NCI-H524 treated with DMSO at 0.1 percent for 48 hours (cell line): ENCODE measurements around the gene NPPC.
A peak's percentile ranks its signal among the peaks of the same experiment; 100 is the strongest.

Source experiments
- DNase-seq: peaks from one replicate; lab custom pipeline; 2025; lab: John Stamatoyannopoulos, UW

Gene NPPC

GRCh38 chr2:231935207-231935524 is 9.0 kb upstream of the NPPC start:
- no peak for DNase-seq

- DNase-seq = no peak
Measured at GRCh38 chr2:231934441-231935206, 8.4 kb upstream of the NPPC start.

GRCh38 chr2:231933916-231934401 is 7.8 kb upstream of the NPPC start:
- peak; percentile 3 for DNase-seq

- DNase-seq = no peak
Measured at GRCh38 chr2:231932985-231933915, 7.1 kb upstream of the NPPC start.

GRCh38 chr2:231932711-231932970 is 6.4 kb upstream of the NPPC start:
- no peak for DNase-seq

DNA sequence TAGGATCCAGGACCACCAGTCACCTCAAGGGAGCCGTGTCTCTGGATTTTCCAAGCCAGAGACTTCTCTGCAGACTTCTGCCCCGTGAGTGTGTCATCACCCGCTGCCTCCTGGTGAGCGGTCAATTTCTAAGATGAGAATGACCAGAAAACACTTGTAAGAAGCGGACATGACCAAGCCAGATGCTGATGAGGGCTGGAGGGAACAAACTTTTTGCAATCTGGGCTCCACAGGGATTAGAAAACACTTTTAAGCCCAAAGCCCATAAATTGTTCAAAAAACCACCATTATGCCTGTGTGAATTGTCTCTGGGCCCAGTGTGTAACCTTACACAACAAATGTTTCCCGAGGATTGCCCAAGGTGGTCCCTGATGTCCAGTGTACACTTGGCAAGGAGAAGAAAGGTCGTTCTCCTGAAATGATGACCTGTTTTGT is 5.3 kb upstream of the NPPC start:
- DNase-seq = no peak

DNA sequence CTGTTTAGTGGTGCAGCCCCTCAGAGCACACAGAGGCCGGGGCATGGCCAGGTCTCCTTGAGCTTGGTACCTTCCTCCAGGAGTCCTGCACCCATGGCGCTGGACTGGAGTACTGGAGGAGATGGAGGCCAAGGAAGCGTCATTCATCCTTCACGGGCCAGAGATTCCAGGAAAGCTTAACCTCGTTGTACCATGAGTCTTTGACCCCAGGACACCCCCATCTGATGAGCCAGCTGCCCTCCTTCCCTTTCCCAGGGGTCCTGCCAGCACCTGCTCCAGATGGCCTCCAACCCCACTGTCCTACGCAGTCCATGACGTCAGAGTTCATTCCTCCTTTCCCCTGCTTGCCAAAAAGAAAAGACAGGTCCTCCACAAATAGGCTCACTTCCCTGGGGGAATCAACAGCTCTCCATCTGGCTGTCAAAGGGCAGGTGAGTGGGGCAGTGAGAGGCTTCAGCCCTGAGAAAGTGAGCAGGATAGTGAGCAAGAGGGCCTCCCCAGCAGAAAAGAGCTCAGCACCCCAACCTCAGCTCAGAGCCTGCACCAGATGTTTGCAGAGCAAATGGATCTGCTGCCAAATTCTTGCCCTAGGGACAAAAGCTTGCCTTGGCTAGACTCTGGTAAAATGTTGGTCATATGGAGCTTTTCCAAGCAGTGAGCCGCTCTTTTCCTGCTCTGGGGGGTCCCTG is 4.5 kb upstream of the NPPC start:
- DNase-seq = no peak

GRCh38 chr2:231929961-231930592 is 3.9 kb upstream of the NPPC start:
- peak; percentile 10 for DNase-seq

GRCh38 chr2:231928901-231929725 is 2.9 kb upstream of the NPPC start:
- DNase-seq = no peak

DNA sequence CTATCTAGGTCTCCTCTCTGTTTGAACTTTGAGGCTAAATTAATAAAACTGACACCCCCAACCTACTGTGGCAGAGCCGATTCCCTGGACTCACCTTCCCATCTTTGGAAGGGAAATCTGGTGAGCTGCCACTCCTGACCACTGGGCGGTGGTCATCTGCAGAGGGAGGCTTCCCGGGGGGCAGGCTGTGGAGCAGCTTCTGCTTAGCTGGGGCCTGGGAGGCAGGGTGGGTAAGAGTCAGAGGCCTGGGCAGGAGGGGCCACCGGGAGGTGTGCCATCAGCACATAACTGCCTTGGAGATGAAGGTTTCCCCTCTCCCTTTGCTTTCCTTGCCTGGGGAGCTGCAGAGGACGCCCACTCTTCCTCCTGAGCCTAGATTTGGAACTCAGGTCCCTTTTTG is 2.3 kb upstream of the NPPC start:
- no peak for DNase-seq

- no peak for DNase-seq
Measured at GRCh38 chr2:231927566-231927890, 1.3 kb upstream of the NPPC start.

DNA sequence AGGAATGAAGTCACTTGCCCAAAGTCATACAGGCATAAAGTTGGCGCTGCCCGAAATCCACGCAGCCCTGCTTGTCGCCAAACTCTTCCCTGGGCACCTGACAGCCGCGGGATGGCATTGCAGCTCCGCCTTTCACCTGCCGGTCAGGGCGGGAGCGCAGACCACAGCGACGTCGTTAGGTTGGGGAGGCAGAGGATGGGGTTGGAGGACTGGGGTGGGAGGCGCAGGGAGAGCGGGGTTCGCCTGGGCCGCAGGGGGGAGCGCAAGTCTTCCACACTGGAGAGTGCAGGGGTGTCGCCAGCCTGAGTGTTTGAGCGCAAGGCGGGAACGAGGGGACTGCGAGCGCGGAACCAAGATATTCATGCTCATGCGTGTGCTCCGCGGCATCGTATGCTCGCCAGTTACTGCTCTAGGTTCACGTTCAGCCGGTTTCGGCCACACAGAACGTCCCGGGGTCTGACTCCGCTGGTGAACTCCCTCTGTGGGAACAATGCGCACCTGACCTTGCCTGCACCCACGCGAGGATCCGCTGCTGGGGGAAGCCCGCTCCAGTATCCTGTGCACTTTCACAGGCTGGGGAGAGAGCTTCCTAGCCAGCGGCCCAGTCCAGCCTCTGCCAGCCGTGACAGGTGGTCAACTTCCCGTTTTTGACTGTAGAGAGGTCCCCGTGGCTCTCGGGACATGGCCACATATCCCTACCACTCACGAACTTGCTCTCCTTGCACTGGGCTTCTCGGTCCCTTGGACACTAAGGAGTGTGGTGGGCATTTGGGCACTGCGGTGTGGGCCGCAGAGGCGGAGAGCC is 767 bp upstream of the NPPC start:
- no peak for DNase-seq

DNA sequence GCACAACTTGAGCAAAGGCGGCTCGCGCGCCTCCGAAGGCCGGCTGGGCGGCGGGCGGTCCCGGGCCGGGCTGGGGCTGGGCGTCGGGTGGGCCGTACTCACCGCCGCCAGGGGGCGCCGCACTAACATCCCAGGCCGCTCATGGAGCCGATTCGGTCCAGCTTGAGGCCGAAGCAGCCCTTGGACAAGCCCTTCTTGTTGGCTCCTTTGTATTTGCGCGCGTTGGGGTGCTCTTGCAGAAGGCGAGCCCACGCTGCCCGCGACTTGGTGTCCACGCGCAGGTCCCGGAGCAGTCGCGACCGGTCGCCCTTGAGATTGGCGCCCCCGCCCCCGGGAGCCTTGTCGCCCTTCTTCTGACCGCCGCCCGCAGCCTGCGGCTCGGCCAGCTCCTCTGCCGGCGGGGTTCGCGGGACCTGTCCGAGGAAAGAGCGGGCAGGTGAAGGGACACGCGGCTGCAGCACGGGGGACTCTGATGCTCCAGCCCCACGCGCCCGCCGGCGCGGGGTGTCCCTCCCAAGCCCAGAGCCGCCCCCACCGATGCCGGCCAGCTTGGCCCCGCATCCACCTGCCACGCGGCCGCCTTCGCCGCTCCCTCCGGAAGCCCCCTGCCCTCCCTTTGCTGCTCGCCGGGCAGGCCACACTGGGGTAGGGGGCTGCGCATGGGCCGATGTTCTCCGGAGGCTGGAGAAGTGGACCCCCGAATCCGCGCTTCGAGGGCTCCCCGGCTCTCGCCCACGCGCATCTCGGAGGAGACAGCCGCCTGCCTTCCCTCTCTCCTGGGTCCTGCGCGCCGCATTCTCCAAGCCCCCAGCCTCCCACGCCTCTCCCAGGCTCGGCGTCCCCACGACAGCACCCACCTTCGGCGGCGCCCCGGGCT is 655 bp downstream of the NPPC start:
- DNase-seq = no peak

GRCh38 chr2:231924889-231925275 is 1.3 kb downstream of the NPPC start:
- no peak for DNase-seq

DNA sequence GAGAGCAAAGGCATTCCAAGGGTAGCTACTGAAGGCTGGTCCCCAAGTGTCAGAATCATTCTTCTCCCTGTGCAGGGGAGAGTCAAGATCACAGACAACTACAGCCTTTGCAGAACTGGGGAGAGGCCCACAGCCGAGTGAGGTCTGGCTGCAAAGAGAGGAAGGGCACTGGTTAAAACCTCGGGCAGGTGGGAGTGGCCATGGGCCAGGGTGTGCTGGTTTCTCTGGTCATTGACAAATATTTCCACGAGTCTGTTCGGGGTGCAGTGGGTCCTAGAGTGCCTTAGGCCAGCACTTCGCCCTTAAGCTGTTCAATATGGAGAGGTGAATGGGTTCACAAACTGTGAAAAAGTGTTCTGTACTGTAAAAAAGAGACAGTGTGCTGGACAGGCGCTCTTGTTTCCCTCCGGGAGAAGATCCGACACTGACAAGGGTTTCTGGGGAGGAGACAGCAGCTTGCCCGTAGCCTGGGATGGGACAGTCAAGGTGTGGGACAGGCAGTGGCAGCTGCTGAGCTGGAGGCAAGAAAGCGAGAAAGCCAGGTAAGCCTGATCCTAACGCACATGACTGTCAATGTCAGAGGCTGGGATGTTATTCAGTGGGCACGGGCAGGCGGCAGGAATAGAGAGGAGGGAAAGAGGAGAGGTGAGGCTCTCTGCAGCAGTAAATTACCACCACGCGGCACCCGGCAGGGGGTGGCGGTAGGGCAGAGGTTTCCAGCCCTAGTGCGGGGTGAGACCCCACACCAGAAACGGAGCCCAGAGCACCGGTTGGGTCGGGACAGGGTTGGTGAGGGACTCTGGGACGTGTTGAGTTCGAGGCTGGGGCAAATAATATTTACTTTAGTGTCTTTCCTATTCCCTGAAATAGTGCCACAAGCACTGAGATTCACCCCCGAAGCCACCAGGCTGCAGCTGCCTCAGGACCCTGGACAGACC is 2.0 kb downstream of the NPPC start:
- no peak for DNase-seq

DNA sequence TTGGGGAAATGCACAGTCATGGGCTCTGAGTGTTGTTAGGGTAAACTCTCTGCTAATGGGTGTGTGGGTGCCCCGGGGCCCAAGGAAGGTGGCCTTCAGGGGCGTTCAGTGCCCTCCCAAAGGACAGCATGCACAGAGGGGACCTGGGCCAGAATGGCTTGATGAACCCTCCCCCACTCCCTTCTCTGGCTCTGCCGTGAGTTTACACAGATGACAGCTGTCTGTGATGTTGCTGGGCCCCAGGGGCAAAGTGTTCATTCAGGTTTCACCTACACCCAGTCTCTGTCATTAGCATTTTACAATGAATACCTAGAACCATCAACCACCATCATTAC is 3.2 kb downstream of the NPPC start:
- DNase-seq = no peak

DNA sequence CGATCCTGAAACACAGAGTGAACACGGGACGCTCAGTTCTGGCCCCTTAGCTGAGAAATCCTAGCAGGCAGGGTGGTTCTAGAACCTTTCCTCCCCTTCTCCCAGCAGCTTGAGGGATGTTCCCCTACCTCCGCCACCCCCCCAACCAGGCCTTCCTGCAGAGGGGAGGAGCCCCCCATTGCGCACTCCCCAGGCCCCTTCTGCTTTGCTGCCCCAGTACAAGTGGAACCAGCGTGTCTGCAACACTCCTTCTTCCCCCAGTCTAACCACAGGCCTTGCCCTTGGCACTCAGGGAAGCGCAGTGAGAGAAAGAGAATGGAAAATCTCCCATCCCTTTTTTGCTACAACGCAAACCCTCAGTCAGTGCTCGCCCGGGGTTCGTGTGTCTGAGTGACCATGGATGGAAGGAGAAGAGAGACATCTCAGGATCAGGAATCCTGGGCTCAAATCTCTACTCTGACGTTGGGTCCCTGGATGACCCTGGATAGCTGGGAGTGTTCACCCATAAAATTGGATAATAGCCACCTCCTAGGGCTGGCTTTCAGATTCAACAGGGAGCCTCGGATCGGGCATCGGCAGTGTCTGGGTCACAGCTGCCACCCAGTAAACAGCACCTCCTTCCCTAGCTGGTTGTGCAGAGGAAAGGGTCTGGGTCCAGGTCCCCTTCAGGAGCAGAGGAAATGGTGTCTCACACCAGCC is 3.7 kb downstream of the NPPC start:
- DNase-seq = no peak

DNA sequence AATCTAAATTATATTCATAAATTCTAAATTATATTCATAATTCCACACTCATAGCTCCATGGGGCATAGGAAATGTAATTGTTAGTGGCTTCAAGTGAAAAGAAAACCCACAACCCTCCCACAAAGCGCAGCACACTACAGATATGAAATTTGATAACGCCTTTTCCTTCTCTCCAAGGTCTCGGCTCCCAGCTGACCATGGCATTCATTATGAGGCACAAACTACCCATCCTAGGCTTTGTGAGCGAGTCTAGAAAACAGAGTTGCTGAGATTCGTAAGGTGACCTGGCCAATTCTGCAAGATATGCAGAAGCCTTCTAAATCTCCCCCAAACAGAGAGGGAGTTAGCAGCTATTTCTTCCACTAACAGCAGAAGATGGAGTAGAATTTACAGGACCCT is 5.4 kb downstream of the NPPC start:
- no peak for DNase-seq
